K562 (cell line): ENCODE data around the gene CRCP. TPM values are rescaled to one million over a fixed set of nuclear protein-coding genes. Genes with fewer than 3 reads are reported as not detected.
A peak's percentile ranks its signal among the peaks of the same experiment; 100 is the strongest.

Source experiments
- ATAC-seq: fragments of 200-7000 bp; cut with Tn5 transposase; 3 replicates; pipeline ENCODE4 v1.9.1; 2020; ENCODE audit warnings: moderate library complexity
- BruUV-seq: library from RNA; stranded (reverse); fragments of 400-500 nt; replicated peaks from 2 replicates; lab custom pipeline; 2021; lab: Mats Ljungman, UMichigan
- CTCF ChIA-PET: fragments of 300-600 bp; formaldehyde crosslinking; extraction: SDS; loops from one replicate; lab custom pipeline; 2021; ENCODE audit warnings: low intra/inter-chr PET ratio; lab: Yijun Ruan, JAX
- POLR2A ChIA-PET: fragments of 300-600, 350-650 bp; sonication (Branson Sonifier 250); formaldehyde crosslinking; extraction: SDS; loops from one replicate; lab custom pipeline; 2021; ENCODE audit warnings: antibody characterized with exemption, inconsistent platforms; lab: Yijun Ruan, JAX
- DNase-seq, 4 experiments: peaks; one replicate each; pipeline versions ENCODE4 v3.0.0 to v3.0.0-alpha.2; 2011 to 2018; ENCODE audit warnings: low spot score in 3 of 4, mixed read lengths in 3 of 4; ENCODE audit errors: extremely low read depth in 1 of 4
- FAIRE-seq: peaks from 2 replicates; lab custom pipeline; 2011; peaks lifted over from hg19 to GRCh38; lab: Jason Lieb, UNC
- H2AFZ ChIP-seq: 2 replicates; pipeline ENCODE4 v1.6.0; 2011; ENCODE audit warnings: low read depth, low read length, control low read depth, inconsistent platforms
- H3K27ac ChIP-seq: fragments of 200-600 bp; 3 replicates; pipeline ENCODE4 v1.8.0; 2011; ENCODE audit warnings: low read depth, mild to moderate bottlenecking, control low read depth, inconsistent platforms, low read length, moderate library complexity, mixed read lengths; ENCODE audit errors: extremely low read depth
- H3K27me3 ChIP-seq, 2 experiments: fragments of 300-600 bp in 1 of 2; 2 replicates in 1 of 2; 3 replicates in 1 of 2; pipeline versions ENCODE4 v1.6.0 to v1.8.0; 2011; ENCODE audit warnings: inconsistent platforms in 2 of 2, low read length in 2 of 2, mild to moderate bottlenecking in 1 of 2, mixed read lengths in 1 of 2, moderate library complexity in 1 of 2; ENCODE audit not compliant: control insufficient read depth in 2 of 2, insufficient read depth in 2 of 2
- H3K36me3 ChIP-seq: fragments of 300-600 bp; 3 replicates; pipeline ENCODE4 v1.8.0; 2011; ENCODE audit warnings: mild to moderate bottlenecking, low read length, inconsistent platforms; ENCODE audit not compliant: control insufficient read depth, insufficient read depth
- H3K4me1 ChIP-seq, 2 experiments: fragments of 200-600 bp in 1 of 2; replicated peaks in 1 of 2; 2 replicates in 1 of 2; 3 replicates in 1 of 2; pipeline versions ENCODE4 v1.5.1 to v1.8.0; 2011; ENCODE audit warnings: inconsistent platforms in 2 of 2, low read length in 2 of 2, mild to moderate bottlenecking in 1 of 2, mixed read lengths in 1 of 2, moderate library complexity in 1 of 2; ENCODE audit not compliant: control insufficient read depth in 2 of 2, insufficient read depth in 2 of 2
- H3K4me2 ChIP-seq: 2 replicates; pipeline ENCODE4 v1.6.1; 2011; ENCODE audit warnings: low read length, control low read depth, inconsistent platforms, mixed read lengths; ENCODE audit not compliant: insufficient read depth
- H3K4me3 ChIP-seq: fragments of 200-600 bp; sonication (generic), shearing (Covaris generic); 2 replicates; pipeline ENCODE4 v1.5.1; 2016; ENCODE audit warnings: control low read depth, inconsistent platforms
- H3K79me2 ChIP-seq: fragments of 200-600 bp; 3 replicates; pipeline ENCODE4 v1.8.0; 2011; ENCODE audit warnings: low read length, inconsistent platforms; ENCODE audit not compliant: control insufficient read depth, insufficient read depth
- H3K9ac ChIP-seq, 2 experiments: 2 replicates each; pipeline versions ENCODE4 v1.6.0 to v1.6.1; 2011; ENCODE audit warnings: low read depth in 2 of 2, low read length in 2 of 2, control low read depth in 1 of 2, inconsistent platforms in 1 of 2, mild to moderate bottlenecking in 1 of 2, mixed read lengths in 1 of 2; ENCODE audit not compliant: insufficient read depth in 1 of 2
- H3K9me1 ChIP-seq: one replicate; pipeline ENCODE4 v1.6.0; 2011; ENCODE audit warnings: inconsistent platforms, mild to moderate bottlenecking, low read length, moderate library complexity; ENCODE audit not compliant: control insufficient read depth, insufficient read depth
- H3K9me3 ChIP-seq: replicated peaks from 2 replicates; pipeline ENCODE4 v1.5.1; 2011; ENCODE audit warnings: low read depth, low read length, inconsistent platforms; ENCODE audit not compliant: control insufficient read depth, insufficient read depth
- H4K20me1 ChIP-seq: replicated peaks from 2 replicates; pipeline ENCODE4 v1.6.1; 2011; ENCODE audit warnings: low read length, inconsistent platforms, mixed read lengths; ENCODE audit not compliant: control insufficient read depth, insufficient read depth
- POLR2G ChIP-seq: fragments of 200-400 bp; formaldehyde crosslinking; IDR thresholded peaks from 2 replicates; pipeline ENCODE4 v1.6.1; 2017; ENCODE audit warnings: low read depth, mild to moderate bottlenecking, antibody characterized with exemption, low read length, moderate library complexity
- WGBS: fragments of 100-300 bp; shearing (Covaris generic); methylation state at CpG from one replicate; pipeline ENCODE4 v1.1.6; 2016; ENCODE audit warnings: low coverage, mixed read lengths; ENCODE audit not compliant: insufficient coverage; ENCODE audit errors: missing lambda C conversion rate; 5-methylcytosine and 5-hydroxymethylcytosine counted together
- in situ Hi-C: fragments of 300-500 bp; cut with MboI; formaldehyde crosslinking; loops from 4 replicates; pipeline ENCODE4 v1.15.0; 2018; ENCODE audit warnings: inconsistent platforms, mixed read lengths
- intact Hi-C: fragments of 100-400 bp; cut with micrococcal nuclease; formaldehyde crosslinking; loops from 2 replicates; pipeline ENCODE4 v1.14.2; 2022
- polyA plus RNA-seq, 8 experiments: library from polyadenylated mRNA; depleted of rRNA in 4 of 8; stranded (reverse) in 5 of 8; unstranded in 3 of 8; fragments of >200 nt; fragmentation: Nextera tagmentation in 2 of 8; fragmentation: Illumina TruSeq in 1 of 8; extraction: Ambion mirVana in 2 of 8; extraction: Trizol in 1 of 8; gene quantifications; 2 replicates each; pipeline versions ENCODE4 v1.2.1 to v1.2.3, GENCODE V29; 2011 to 2014; ENCODE audit warnings: inconsistent platforms in 1 of 8, missing spikeins in 1 of 8
- total RNA-seq, 7 experiments: library from RNA; depleted of rRNA in 6 of 7; stranded (reverse); fragments of >200 nt in 6 of 7; fragmentation: Illumina TruSeq in 2 of 7; extraction: Trizol in 2 of 7; gene quantifications; 2 replicates each; pipeline versions ENCODE4 v1.2.1 to v1.2.3, GENCODE V29; 2011 to 2021; ENCODE audit warnings: low replicate concordance in 1 of 7
- TF ChIP-seq, protein P1 (sequence below): fragments of 250-450 bp; sonication (Bioruptor Pico); IDR thresholded peaks from 2 replicates; pipeline ENCODE4 v1.4.0; 2020; ENCODE audit warnings: mild to moderate bottlenecking, moderate library complexity

Gene CRCP
- total and polyA plus RNA-seq, 9 of the 15 experiments (the other 6 are each of a cell fraction or from before 2014, with no cell fraction given), result 22.1 to 58.3 (median 43.4) TPM

DNA sequence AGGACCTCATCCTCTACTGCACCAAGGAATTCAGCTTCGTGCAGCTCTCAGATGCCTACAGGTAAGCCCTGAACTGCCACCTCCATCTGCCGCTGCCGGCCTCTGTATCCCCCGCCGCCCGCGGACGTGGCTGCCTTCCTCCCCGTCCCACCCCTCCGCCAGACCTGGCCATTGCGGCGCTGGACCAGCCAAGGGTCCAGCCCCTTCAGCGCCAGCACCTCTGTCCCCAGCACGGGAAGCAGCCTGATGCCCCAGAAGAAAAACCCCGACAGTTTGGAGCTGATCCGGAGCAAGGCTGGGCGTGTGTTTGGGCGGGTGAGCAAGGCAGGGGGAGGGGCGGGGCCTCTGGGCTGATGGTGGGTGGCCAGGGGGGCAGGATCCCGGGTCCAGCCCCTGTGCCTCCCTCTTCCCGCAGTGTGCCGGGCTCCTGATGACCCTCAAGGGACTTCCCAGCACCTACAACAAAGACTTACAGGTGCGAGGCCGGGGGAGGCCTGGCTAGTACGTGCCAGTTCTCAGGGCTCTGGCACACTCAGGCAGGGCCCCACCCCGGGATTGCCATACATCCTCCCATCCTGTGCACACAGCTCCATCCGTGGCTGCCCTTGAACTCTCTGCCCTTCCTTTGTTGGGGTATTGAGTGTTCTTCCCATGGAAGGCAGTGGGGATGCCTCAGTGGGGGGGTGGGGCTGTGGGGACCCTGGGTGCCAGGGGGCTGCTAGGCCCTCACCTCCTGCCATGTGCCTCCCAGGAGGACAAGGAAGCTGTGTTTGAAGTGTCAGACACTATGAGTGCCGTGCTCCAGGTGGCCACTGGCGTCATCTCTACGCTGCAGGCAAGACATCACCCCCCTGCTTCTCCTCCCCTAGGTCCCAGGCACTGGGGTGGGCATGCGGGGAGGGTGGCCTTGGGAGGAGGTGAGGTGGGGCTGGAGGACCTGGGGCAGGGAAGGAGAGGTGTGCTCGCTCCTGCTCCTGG lies 25.5 kb upstream of the CRCP start:
- Histone ChIP-seq H3K36me3 (peaks cover 38% of the 10 kb centered on the region; the same call in 2 of the 3 replicates), H4K20me1 (no peaks in the 10 kb centered on the region), H3K9ac (peak overlapping the region in 1 of 2 experiments; percentile 65; a peak in 1 of 4 replicates), H3K79me2 (no peaks in the 10 kb centered on the region), H3K4me2 (no peak overlapping the region), H3K27ac (no peak overlapping the region), H3K4me3 (no peak overlapping the region), H3K9me3 (no peaks in the 10 kb centered on the region), H2AFZ (no peak overlapping the region), H3K27me3 (no peaks in the 10 kb centered on the region), H3K9me1 (no peaks in the 10 kb centered on the region), H3K4me1 (peaks cover 0 to 17% of the 10 kb centered on the region in 2 experiments; a peak in 2 of 5 replicates)
- ChIA-PET CTCF (no interaction called here), POLR2A (interaction anchor here (1.5 kb wide), 1 partner anchor 16 kb away, joined by 4 read pairs; no protein-coding TSS in a partner anchor)
- DNase-seq (peak in 1 of 4 experiments; percentile 39), ATAC-seq (no peak), FAIRE-seq (no peak)
- TF ChIP-seq POLR2G, result peak; percentile 6; the same call in 1 of the 2 replicates
- TF ChIP-seq, protein P1, sequence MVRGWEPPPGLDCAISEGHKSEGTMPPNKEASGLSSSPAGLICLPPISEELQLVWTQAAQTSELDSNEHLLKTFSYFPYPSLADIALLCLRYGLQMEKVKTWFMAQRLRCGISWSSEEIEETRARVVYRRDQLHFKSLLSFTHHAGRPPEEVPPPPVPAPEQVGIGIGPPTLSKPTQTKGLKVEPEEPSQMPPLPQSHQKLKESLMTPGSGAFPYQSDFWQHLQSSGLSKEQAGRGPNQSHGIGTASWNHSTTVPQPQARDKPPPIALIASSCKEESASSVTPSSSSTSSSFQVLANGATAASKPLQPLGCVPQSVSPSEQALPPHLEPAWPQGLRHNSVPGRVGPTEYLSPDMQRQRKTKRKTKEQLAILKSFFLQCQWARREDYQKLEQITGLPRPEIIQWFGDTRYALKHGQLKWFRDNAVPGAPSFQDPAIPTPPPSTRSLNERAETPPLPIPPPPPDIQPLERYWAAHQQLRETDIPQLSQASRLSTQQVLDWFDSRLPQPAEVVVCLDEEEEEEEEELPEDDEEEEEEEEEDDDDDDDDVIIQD (CRISPR knock-in tag), result no peak
- 82% methylated on average over 14 of the region's 32 CpGs for WGBS
- no TSS peak for BruUV-seq
- in situ Hi-C loops (no loop called here), intact Hi-C loops (no loop called here)
